ENCODE measurements around the gene ULK4.
A peak's percentile ranks its signal among the peaks of the same experiment; 100 is the strongest.

ULK4 gene

DNA sequence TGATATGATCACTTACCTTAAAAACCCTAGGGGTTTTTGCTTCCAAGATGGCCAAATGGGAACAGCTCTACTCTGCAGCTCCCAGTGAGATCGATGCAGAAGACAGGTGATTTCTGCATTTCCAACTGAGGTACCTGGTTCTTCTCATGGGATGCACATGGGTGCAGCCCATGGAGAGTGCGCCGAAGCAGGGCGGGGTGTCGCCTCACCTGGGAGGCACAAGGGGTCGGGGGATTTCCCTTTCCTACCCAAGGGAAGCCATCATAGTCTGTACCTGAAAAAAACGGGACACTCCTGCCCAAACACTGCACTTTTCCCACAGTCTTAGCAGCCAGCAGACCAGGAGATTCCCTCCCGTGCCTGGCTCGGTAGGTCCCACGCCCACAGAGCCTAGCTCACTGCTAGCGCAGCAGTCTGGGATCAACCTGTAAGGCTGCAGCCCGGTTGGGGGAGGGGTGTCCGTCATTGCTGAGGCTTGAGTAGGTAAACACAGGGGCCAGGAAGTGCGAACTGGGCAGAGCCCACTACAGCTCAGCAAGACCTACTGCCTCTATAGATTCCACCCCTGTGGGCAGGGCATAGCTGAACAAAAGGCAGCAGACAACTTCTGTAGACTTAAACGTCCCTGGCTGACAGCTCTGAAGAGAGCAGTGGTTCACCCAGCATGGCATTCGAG, 684.0 kb downstream of the ULK4 start:
- H3K4me3 ChIP-seq (ENCODE audit: control insufficient read depth, low read depth, low read length): no peak overlapping the region
- DNase-seq (ENCODE audit: low read depth): no peak
- TF ChIP-seq CTCF (IDR thresholded peaks at IDR 0.05; ENCODE audit: control insufficient read depth, insufficient read depth, low read depth, low read length, missing control alignments): no peak

DNA sequence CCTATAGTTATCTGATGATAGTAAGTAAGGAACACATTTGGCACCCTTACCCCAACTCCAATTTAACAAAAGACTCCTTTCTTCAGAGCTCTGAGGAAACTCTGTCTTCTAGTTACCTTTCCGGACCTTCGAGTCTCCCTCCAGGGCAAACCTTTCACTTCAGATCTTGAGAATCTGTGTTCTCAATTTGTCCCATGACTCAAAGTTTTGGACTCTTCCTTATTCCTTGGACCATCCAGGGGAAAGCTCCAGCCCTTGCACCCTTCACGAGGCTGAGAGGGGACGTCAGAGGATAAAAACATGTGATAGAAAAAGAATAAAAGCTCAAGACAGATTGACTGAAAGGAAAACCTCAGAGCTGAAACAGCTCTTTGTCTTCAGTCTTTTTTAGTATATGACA, 685.7 kb downstream of the ULK4 start:
- H3K4me3 ChIP-seq (ENCODE audit: control insufficient read depth, low read depth, low read length): no peak overlapping the region
- no peak for DNase-seq (ENCODE audit: low read depth)
- TF ChIP-seq CTCF (IDR thresholded peaks at IDR 0.05; ENCODE audit: control insufficient read depth, insufficient read depth, low read depth, low read length, missing control alignments): no peak

GRCh38 chr3:41274944-41275668, 686.8 kb downstream of the ULK4 start:
- no peak for DNase-seq (ENCODE audit: low read depth)
- H3K4me3 ChIP-seq (ENCODE audit: control insufficient read depth, low read depth, low read length): no peak overlapping the region
- TF ChIP-seq CTCF (IDR thresholded peaks at IDR 0.05; ENCODE audit: control insufficient read depth, insufficient read depth, low read depth, low read length, missing control alignments): no peak

- no peak for DNase-seq (ENCODE audit: low read depth)
- TF ChIP-seq CTCF (IDR thresholded peaks at IDR 0.05; ENCODE audit: control insufficient read depth, insufficient read depth, low read depth, low read length, missing control alignments): no peak
- no peak overlapping the region for H3K4me3 ChIP-seq (ENCODE audit: control insufficient read depth, low read depth, low read length)
Observed at GRCh38 chr3:41272667-41273066, 689.2 kb downstream of the ULK4 start.

- peak; percentile 78 for DNase-seq (ENCODE audit: low read depth)
- TF ChIP-seq CTCF (IDR thresholded peaks at IDR 0.05; ENCODE audit: control insufficient read depth, insufficient read depth, low read depth, low read length, missing control alignments): no peak
- H3K4me3 ChIP-seq (ENCODE audit: control insufficient read depth, low read depth, low read length): no peak overlapping the region
Observed at GRCh38 chr3:41267975-41268640, 693.8 kb downstream of the ULK4 start.

DNA sequence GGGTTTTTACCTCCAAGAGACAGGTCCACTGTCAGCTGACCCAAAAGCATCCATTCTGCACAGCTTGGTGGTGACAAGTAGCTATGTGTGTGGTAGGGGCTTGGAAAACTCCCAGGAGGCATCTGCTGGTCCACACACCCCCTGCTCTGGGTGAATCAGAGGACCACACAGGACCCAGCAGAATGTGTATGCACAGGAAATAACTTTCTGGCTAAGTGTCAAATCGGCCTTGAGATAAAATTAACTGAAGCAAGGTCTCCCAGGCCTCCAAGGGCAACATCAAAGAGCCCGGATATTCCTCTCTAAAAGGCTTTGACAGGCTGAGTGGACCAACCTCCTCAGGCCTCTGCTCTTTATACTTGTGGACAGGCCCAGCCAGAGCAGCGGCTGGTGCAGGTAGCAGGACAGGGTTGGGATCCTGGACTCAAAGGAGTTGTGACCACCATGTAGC, 696.1 kb downstream of the ULK4 start:
- no peak overlapping the region for H3K4me3 ChIP-seq (ENCODE audit: control insufficient read depth, low read depth, low read length)
- DNase-seq (ENCODE audit: low read depth): no peak
- no peak for TF ChIP-seq CTCF (IDR thresholded peaks at IDR 0.05; ENCODE audit: control insufficient read depth, insufficient read depth, low read depth, low read length, missing control alignments)
